Bronchus fibroblast of lung (primary cell): ENCODE data around the gene TEX55. TPM values are rescaled to one million over a fixed set of nuclear protein-coding genes. Genes with fewer than 3 reads are reported as not detected.

ENCODE experiments used
- total RNA-seq: library from RNA; depleted of rRNA; stranded (reverse); fragments of >200 nt; gene quantifications from 2 replicates; pipeline ENCODE4 v1.2.3, GENCODE V29; 2015

Gene TEX55
- total RNA-seq = not detected in 2 replicates

DNA sequence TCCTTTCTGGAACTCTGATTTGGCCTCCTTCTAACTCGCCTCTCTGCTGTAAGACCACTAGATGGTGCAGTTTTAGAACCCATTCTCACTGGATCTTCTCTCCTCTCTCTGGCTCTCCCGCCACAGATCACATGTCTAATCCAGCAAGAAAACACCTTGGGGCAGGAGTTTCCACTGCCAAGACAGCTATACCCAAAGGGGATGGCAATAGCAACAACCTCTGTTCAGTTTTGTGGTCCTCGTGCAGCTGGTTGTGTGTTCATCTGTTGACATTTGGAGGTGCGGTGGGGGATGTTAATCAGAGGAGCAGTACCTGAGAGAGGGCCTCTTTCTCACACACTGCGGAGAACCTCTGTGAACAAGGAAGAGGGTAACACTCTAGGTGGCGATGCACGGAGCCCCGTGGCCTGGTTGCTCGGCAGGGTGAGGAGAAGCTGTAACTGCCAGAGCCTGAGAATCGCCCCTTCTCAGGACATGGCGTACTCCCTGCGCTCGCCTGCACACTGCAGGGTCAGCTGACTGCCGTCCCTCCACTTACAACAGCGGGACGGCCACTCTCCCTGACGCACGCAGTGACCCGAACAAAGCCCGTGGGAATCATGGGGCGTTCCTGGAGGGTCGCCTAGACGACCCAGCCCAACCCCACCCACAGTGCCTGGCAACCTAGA is at the start of gene TEX55:
Gene TEX55, plus strand, starts transcription at position 666 of the 668 bp plus-strand sequence. CDS start 25 bp downstream, outside the sequence.

DNA sequence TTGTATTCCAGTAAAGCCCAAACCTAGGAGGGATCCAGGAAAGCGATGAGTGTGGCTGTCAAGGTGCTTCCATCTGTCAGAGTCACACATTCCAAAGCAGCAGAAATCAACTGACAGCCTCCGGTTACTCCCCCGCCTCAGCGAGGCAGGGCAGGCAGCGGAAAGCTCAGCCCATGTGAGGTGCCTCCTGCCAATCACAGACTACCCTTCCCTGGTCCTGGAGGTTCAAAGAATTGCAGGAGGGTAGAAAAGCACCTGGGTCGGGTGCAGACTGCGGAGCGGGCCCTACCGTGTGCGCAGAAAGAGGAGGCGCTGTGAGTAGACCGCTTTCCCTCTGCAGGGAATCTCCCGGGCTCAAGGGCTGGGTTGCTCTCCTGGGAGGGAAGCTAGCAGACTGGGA is 27.4 kb downstream of the TEX55 start, which contains the start of gene UPK1B:
Gene UPK1B, plus strand, starts transcription at position 274 of the 400 bp plus-strand sequence. CDS start 13,144 bp downstream, outside the sequence.

Other genes starting within 250 kb of the TEX55 start
- gene IGSF11, start 111.3 kb upstream of the TEX55 start, total RNA-seq = not detected in 2 replicates
- gene UPK1B, start 27.4 kb downstream of the TEX55 start, total RNA-seq = not detected in 2 replicates
- gene B4GALT4, start 94.7 kb downstream of the TEX55 start, total RNA-seq = 17.0 and 20.4 TPM in 2 replicates
- 2.9 and 3.4 TPM in 2 replicates for gene ARHGAP31, start 148.2 kb downstream of the TEX55 start, total RNA-seq